VCaP (cell line): Measurements from ENCODE around the gene OCLN.

ENCODE experiments used
- H3K27ac ChIP-seq: fragments of 450-650 bp; 2 replicates; pipeline ENCODE4 v1.5.1; 2017
- TF ChIP-seq, protein P1 (sequence below): fragments of 450-650 bp; conservative IDR thresholded peaks from 2 replicates; pipeline ENCODE4 v1.5.1; 2017; ENCODE audit warnings: mild to moderate bottlenecking, moderate library complexity

Gene OCLN

GRCh38 chr5:69498384-69498783, 5.8 kb downstream of the OCLN start:
- H3K27ac ChIP-seq = no peak overlapping the region
- TF ChIP-seq, protein P1, sequence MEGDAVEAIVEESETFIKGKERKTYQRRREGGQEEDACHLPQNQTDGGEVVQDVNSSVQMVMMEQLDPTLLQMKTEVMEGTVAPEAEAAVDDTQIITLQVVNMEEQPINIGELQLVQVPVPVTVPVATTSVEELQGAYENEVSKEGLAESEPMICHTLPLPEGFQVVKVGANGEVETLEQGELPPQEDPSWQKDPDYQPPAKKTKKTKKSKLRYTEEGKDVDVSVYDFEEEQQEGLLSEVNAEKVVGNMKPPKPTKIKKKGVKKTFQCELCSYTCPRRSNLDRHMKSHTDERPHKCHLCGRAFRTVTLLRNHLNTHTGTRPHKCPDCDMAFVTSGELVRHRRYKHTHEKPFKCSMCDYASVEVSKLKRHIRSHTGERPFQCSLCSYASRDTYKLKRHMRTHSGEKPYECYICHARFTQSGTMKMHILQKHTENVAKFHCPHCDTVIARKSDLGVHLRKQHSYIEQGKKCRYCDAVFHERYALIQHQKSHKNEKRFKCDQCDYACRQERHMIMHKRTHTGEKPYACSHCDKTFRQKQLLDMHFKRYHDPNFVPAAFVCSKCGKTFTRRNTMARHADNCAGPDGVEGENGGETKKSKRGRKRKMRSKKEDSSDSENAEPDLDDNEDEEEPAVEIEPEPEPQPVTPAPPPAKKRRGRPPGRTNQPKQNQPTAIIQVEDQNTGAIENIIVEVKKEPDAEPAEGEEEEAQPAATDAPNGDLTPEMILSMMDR = no peak

DNA sequence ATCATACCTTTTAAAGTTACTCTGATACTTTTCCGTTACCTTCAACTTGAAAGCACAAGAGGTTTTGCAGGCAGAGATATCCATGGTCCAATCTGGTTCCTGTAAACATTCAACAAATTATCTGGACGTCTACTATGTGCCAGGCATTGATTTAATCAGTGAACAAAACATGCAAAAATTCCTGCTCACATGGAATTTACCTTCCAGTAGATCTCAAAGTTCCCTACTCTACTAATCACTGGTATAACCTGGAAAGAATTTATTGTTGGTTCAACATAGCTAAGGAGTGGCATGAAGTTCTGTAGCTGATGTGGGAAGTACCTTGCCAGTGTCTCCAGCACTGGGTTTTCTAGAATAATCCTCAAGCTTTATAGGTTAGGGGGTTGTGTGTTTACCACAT, 9.8 kb downstream of the OCLN start:
- H3K27ac ChIP-seq = no peak overlapping the region
- TF ChIP-seq, protein P1 = no peak

GRCh38 chr5:69502767-69503488, 10.3 kb downstream of the OCLN start:
- TF ChIP-seq, protein P1 = no peak
- no peak overlapping the region for H3K27ac ChIP-seq

GRCh38 chr5:69504036-69504435, 11.4 kb downstream of the OCLN start:
- H3K27ac ChIP-seq = no peak overlapping the region
- TF ChIP-seq, protein P1 = no peak

DNA sequence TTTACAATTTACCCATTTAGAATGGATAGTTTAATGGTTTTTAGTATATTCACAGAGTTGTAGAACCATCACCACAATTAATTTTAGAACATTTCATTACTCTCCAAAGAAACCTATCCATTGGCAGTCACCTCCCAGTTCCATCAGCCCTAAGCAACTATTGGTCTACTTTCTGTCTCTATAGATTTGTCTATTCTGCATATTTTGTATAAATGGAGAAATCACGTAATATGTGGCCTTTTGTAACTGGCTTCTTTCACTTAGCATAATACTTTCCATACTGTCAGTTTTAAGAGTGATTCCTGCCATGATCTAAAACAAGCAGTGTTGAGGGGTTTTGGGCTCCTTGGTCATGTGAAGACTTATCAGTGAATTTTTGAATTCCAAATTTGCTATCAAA, 12.7 kb downstream of the OCLN start:
- TF ChIP-seq, protein P1 = no peak
- H3K27ac ChIP-seq = no peak overlapping the region

- no peak overlapping the region for H3K27ac ChIP-seq
- TF ChIP-seq, protein P1 = no peak
These were observed 16.6 kb downstream of the OCLN start for GRCh38 chr5:69509212-69509611.

- no peak overlapping the region for H3K27ac ChIP-seq
- TF ChIP-seq, protein P1 = no peak
These were observed 18.1 kb downstream of the OCLN start for GRCh38 chr5:69510694-69511093.
